GM18873 (cell line): ENCODE measurements around the gene SYT2.
"Not testable (repeated sequence)": the region's sequence is repeated elsewhere in the genome, so short reads cannot be mapped to it uniquely, and the experiment has no call there.

ENCODE experiments used
- ATAC-seq: cut with Tn5 transposase; IDR thresholded peaks from one replicate; pipeline ENCODE4 v1.9.1; 2021; ENCODE audit warnings: mild to moderate bottlenecking, moderate library complexity, moderate number of reproducible peaks; ENCODE audit not compliant: unreplicated experiment, low FRiP score

The SYT2 gene

DNA sequence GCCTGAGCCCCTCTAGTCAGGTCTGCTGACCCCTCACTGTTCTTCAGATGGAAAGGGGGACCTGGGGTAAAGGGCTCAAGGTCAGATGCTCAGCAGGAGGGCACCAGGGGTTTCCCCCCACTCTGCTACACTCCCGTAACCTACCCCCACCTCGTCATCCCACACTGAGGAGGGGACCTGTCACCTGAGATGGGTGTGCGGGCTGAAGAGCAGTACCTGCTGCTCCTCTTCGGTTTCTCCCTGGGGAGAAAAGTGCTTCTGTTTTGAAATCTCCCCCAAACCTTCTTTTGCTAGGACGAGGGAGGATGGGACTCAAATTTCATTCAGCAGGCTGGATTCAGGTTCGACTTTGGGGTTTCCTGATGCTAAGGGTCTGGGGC, 65.2 kb downstream of the SYT2 start:
- ATAC-seq, result no peak

- ATAC-seq, result no peak
Observed at GRCh38 chr1:202644219-202645096, 65.8 kb downstream of the SYT2 start.

DNA sequence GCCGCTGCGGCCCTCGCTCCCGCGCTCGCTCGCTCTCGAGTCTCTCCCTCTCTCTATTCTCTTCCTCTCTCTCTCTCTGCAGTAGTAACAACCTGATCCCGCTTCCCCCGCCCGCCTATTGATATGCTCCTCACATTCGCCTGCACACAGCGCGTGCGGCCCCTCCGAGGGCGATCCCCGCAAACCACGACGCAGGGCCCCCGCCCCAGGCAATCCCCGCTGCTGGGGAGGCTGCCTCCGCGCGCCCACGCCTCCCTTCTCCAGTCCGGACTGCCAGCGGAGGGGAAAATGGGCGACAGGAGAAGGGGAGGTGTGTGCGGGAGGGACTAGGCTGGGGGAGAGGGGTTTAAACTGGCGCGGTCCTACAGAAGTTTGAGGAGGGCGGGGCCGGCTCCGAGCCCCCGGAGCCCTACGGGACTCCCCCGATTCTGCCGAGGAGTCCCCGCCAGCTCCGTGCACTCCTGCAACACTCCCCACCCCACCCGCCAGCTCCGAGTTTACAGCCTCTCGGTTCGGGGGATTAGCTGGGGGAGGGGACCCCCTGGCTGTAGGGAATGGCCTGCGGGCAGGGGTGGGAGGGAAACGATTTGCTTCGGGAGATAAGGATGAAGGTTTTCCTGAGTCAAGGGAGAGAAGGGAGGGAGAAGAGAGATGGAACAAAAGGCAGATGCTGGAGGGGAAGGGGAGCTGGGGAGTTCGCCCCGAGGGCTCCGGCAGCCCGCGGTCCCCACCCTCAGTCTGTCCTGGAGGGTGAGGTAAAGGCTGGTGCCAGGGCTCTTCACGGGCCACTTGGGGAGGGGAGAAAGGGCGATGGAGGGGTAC, 66.6 kb downstream of the SYT2 start:
- no peak for ATAC-seq

DNA sequence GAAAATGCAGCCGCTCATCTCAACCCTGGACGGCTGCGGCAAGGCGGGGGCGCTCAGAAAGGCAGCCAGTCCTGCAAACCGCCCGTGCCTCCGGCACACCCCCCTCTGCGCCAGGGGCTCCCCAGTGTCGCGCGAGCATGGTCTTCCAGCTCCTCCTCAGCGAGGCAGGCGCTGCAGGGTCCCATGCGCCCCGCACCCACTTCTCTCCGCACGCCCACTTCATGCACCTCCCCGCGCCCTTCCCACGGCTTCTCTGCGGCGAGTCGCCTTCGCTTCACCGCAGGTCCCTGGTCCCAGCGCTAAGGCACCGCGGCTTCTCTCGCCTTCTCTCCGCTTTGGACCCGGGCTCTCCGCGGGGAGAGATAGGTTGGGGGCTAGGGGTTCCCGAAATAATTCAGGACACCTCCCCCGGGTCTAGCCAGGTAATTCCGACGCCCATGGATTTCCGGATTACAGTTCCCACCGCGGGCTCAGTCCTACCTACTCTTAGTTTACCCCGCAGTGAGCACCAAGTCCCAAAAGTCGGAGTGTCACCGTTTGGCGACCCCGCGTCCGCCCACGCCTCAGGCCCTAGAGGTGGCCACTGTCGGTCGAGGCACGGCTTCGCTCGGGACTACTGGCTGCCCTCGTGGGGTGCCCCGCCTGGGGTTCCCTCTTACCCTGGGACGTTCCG, 67.5 kb downstream of the SYT2 start:
- no peak for ATAC-seq

GRCh38 chr1:202642212-202642611, 68.0 kb downstream of the SYT2 start:
- ATAC-seq, result no peak

DNA sequence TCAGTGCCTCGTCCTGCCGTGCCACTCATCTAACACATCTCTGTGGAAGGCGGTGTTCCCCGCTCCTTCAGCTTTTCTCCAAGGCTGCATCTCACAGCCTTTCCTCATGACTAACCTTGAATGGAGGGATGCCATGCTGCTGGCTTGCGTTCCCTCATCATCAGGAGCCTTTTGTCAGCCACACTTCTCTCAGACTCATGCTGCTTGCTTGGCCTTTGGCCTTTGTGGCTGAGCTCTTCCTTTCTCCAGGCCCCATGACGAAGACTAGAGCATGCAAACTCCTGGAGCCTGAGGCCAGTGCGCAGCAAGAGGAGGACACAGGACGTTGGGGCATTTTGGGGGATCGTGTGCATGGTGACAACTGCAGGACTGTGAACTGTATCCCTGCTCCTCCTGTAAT, 70.8 kb downstream of the SYT2 start:
- ATAC-seq, result no peak

GRCh38 chr1:202638701-202639305, 71.5 kb downstream of the SYT2 start:
- ATAC-seq, result not testable (repeated sequence)

GRCh38 chr1:202638019-202638700, 72.1 kb downstream of the SYT2 start:
- no peak for ATAC-seq

- ATAC-seq, result not testable (repeated sequence)
Observed at GRCh38 chr1:202637321-202638018, 72.8 kb downstream of the SYT2 start.

DNA sequence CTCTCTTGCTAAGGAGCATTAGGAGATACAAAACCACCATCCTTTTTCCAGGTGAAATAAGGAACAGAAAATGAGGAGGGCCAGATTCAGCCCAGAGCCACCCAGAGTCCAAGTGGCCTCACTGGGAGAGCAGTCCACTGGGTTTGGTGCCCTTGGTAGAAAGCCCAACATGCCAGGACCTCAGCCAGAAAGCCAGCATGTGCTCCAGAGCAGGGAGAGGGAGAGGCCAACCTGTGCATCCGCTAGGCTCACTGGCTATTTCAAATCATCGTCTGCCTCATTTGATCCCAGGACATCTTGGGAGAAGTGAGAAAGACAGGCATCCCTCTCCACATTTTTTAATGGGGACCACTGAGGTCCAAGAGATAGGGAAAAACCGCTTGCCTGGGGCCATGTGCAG, 74.1 kb downstream of the SYT2 start:
- ATAC-seq, result not testable (repeated sequence)

- ATAC-seq, result no peak
Observed at GRCh38 chr1:202632241-202632640, 78.0 kb downstream of the SYT2 start.

- no peak for ATAC-seq
Observed at GRCh38 chr1:202631076-202631923, 79.0 kb downstream of the SYT2 start.

- no peak for ATAC-seq
Observed at GRCh38 chr1:202630541-202630940, 79.7 kb downstream of the SYT2 start.

DNA sequence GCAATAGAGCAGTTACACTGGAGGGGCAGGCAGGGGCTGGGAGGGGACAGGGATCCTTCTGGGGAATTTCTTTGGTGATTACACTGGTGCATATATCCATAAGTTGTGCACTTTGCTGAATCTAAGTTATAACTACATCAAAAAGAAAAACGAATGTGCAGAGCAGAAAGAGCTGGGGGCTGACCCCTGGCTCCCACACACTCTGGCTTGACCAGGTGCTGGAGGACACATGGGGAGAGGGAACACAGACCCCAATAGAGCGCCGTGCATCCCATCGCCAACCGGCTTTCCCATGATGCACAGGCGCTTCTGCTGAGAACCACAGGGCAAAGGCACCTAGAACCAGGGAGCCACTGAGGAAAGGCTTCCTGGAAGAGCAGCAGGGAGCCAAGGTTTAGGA, 80.2 kb downstream of the SYT2 start:
- not testable (repeated sequence) for ATAC-seq

GRCh38 chr1:202629257-202629811, 80.9 kb downstream of the SYT2 start:
- ATAC-seq, result peak; percentile 68

GRCh38 chr1:202628646-202629215, 81.5 kb downstream of the SYT2 start:
- ATAC-seq, result no peak

DNA sequence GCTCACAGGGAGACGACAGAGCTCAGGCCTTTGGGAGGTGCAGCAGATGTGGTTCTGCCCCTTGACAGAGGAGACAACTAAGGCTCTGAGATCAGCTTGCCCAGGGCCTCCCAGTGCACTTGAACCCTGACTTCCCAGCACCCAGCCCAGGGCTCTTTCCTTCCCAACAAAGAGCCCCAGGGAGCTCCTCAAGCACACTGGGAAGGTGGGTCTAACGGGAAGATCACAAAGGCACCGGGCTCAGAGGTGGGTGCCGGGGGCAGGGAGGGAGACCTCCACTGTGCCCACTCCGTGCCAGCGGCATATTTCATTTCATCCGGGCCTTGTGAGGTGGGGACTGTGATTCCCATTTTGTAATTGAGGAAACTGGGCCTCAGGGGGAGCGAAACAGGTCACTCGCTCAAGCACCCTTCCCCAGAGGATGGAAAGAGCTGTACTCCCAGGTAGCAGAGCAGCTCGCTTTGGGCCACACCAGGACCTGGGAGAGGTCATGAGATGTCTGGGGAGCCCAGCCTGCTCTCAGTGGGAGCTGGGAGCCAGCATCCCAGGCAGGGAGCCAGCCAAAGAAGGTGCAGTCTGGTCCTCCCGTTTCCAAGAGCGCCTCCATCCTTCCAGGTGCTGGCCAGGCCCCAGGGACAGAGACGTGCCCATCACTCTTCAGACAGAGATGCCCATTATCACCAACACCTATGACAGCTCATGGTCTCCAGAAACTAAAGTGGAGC, 82.3 kb downstream of the SYT2 start:
- no peak for ATAC-seq
